Urothelium cell line (cell line): ENCODE results near the gene HRH2.
"Not testable (repeated sequence)": the region's sequence is repeated elsewhere in the genome, so short reads cannot be mapped to it uniquely, and the experiment has no call there.

Experiments
- DNase-seq: peaks from one replicate; pipeline ENCODE4 v3.0.0; 2011; ENCODE audit warnings: low spot score, mixed read lengths
- FAIRE-seq: peaks from 2 replicates; lab custom pipeline; 2011; peaks lifted over from hg19 to GRCh38; lab: Jason Lieb, UNC

Gene HRH2

GRCh38 chr5:175657593-175658271 is at the start of gene HRH2:
HRH2 (plus strand) TSS chr5:175658071; CDS start chr5:175683234, 25,163 bp downstream.
- DNase-seq (no peak), FAIRE-seq (no peak)

- FAIRE-seq (no peak), DNase-seq (no peak)
These were observed 48.3 kb upstream of the HRH2 start for GRCh38 chr5:175609526-175609925.

GRCh38 chr5:175610381-175610780 is 47.5 kb upstream of the HRH2 start:
- no peak for DNase-seq
- no peak for FAIRE-seq

GRCh38 chr5:175610898-175611297 is 47.0 kb upstream of the HRH2 start:
- no peak for DNase-seq
- FAIRE-seq, result no peak

- DNase-seq (no peak), FAIRE-seq (no peak)
These were observed 43.6 kb upstream of the HRH2 start for GRCh38 chr5:175614223-175614815.

- no peak for FAIRE-seq
These were observed 43.0 kb upstream of the HRH2 start for GRCh38 chr5:175614861-175615260.

GRCh38 chr5:175616083-175616482 is 41.8 kb upstream of the HRH2 start:
- FAIRE-seq (no peak), DNase-seq (no peak)

More at GRCh38 chr5:175614861-175615260, 43.0 kb upstream of the HRH2 start:
- DNase-seq, result no peak

GRCh38 chr5:175616527-175616926 is 41.3 kb upstream of the HRH2 start:
- not testable (repeated sequence) for DNase-seq, FAIRE-seq

GRCh38 chr5:175617447-175617846 is 40.4 kb upstream of the HRH2 start:
- FAIRE-seq, result no peak
- no peak for DNase-seq

GRCh38 chr5:175620527-175620926 is 37.3 kb upstream of the HRH2 start:
- DNase-seq, result no peak
- peak; percentile 94 for FAIRE-seq

GRCh38 chr5:175621971-175622370 is 35.9 kb upstream of the HRH2 start:
- no peak for FAIRE-seq
- no peak for DNase-seq

GRCh38 chr5:175623088-175623487 is 34.8 kb upstream of the HRH2 start:
- DNase-seq (no peak), FAIRE-seq (no peak)

GRCh38 chr5:175624316-175624715 is 33.6 kb upstream of the HRH2 start:
- FAIRE-seq, result no peak

GRCh38 chr5:175627005-175627404 is 30.9 kb upstream of the HRH2 start:
- DNase-seq, result no peak
- FAIRE-seq, result no peak

More at GRCh38 chr5:175624316-175624715, 33.6 kb upstream of the HRH2 start:
- no peak for DNase-seq

- no peak for FAIRE-seq
- DNase-seq, result no peak
These were observed 30.1 kb upstream of the HRH2 start for GRCh38 chr5:175627739-175628138.

GRCh38 chr5:175628668-175629067 is 29.2 kb upstream of the HRH2 start:
- no peak for FAIRE-seq
- no peak for DNase-seq

GRCh38 chr5:175629261-175629660 is 28.6 kb upstream of the HRH2 start:
- no peak for FAIRE-seq
- no peak for DNase-seq

GRCh38 chr5:175629793-175630192 is 28.1 kb upstream of the HRH2 start:
- DNase-seq, result no peak

GRCh38 chr5:175635854-175636584 is 21.9 kb upstream of the HRH2 start:
- FAIRE-seq, result no peak
- no peak for DNase-seq

More at GRCh38 chr5:175629793-175630192, 28.1 kb upstream of the HRH2 start:
- FAIRE-seq, result no peak

- no peak for DNase-seq
- no peak for FAIRE-seq
These were observed 19.6 kb upstream of the HRH2 start for GRCh38 chr5:175638305-175638704.

- FAIRE-seq, result no peak
These were observed 17.6 kb upstream of the HRH2 start for GRCh38 chr5:175640106-175640775.

More at GRCh38 chr5:175640106-175640775, 17.6 kb upstream of the HRH2 start:
- DNase-seq, result no peak
